ENCODE data around the gene MPP2. TPM values are rescaled to one million over a fixed set of nuclear protein-coding genes. Genes with fewer than 3 reads are reported as not detected.

The MPP2 gene
- total and polyA plus RNA-seq, 2 of the 13 experiments (the other 11 are each of a cell fraction or from before 2014, with no cell fraction given) = 0.20 to 1.7 TPM

GRCh38 chr17:43953746-43954145 is 46.4 kb upstream of the MPP2 start, which contains the start of gene PYY (continued):
- TF ChIP-seq POGK (CRISPR knock-in tag; conservative IDR thresholded peaks at IDR 0.05) (no peak), RERE (CRISPR knock-in tag; IDR thresholded peaks at IDR 0.05; ENCODE audit: low read depth) (no peak)

GRCh38 chr17:43952724-43953666 is 45.7 kb upstream of the MPP2 start:
- ChIA-PET CTCF (ENCODE audit: low intra/inter-chr PET ratio, low total read pairs) (no interaction called here), POLR2A (no interaction called here)
- Histone ChIP-seq H3K79me2 (ENCODE audit: insufficient read depth, low read length) (no peaks in the 10 kb centered on the region), H3K27me3 (ENCODE audit: control insufficient read depth in 1 of 2, insufficient read depth in 2 of 2, low read length in 2 of 2) (peaks cover 26 to 86% of the 10 kb centered on the region in 2 experiments), H3K9me3 (ENCODE audit: low read length) (no peaks in the 10 kb centered on the region), H3K36me3 (replicated peaks in 1 of 2; ENCODE audit: control insufficient read depth in 1 of 2, insufficient read depth in 2 of 2, low read length in 2 of 2) (no peaks in the 10 kb centered on the region), H4K20me1 (ENCODE audit: insufficient read depth, low read length) (no peaks in the 10 kb centered on the region), H2AFZ (ENCODE audit: low read length) (no peak overlapping the region), H3K4me3 (replicated peaks in 1 of 3; ENCODE audit: insufficient read depth in 1 of 3, low read depth in 2 of 3, low read length in 3 of 3) (peak overlapping the region in 1 of 3 experiments; percentile 30; a peak in 1 of 6 replicates), H3K4me2 (ENCODE audit: low read depth, low read length) (peak overlapping the region; percentile 56), H3K4me1 (ENCODE audit: insufficient read depth, low read length) (peaks cover 14% of the 10 kb centered on the region), H3K27ac (ENCODE audit: extremely low read length, insufficient read depth, low read length) (no peak overlapping the region), H3K9ac (ENCODE audit: insufficient read depth, low read depth, low read length) (no peak overlapping the region)
- DNase-seq (ENCODE audit: low spot score) = no peak
- no peak for FAIRE-seq
- no TSS peak for BruUV-seq (replicated peaks)
- in situ Hi-C loops (cut with HindIII; ENCODE audit: extremely low pct_ligation_motif_present, low pct_unique_long_range_greater_than_20kb) (no loop called here), intact Hi-C loops (cut with micrococcal nuclease; ENCODE audit: unreplicated experiment) (no loop called here)
- 26% methylated on average over 41 of the region's 82 CpGs for WGBS (ENCODE audit: low lambda C conversion rate)
- ATAC-seq = peak; percentile 12
- TF ChIP-seq POGZ (CRISPR knock-in tag; IDR thresholded peaks at IDR 0.05) = 0 out of 2 replicates have a peak, but pooled peaks have one; percentile 17
- no peak for TF ChIP-seq E2F5 (CRISPR knock-in tag; conservative IDR thresholded peaks at IDR 0.05)
- peak; percentile 29 for TF ChIP-seq ZNF883 (CRISPR knock-in tag; IDR thresholded peaks at IDR 0.05; ENCODE audit: not compliant biosample characterization)
- 0 out of 2 replicates have a peak, but pooled peaks have one; percentile 27 for TF ChIP-seq ZNF776 (CRISPR knock-in tag; IDR thresholded peaks at IDR 0.05)
- no peak for TF ChIP-seq POLR2AphosphoS5 (IDR thresholded peaks at IDR 0.05; ENCODE audit: low read depth, low read length)
- TF ChIP-seq ZFP91 (CRISPR knock-in tag; IDR thresholded peaks at IDR 0.05; ENCODE audit: borderline replicate concordance) = peak; percentile 18; the same call in 1 of the 2 replicates

Measured in HepG2 (cell line).